ENCODE data around the gene PRR19.
"Not testable (repeated sequence)": the region's sequence is repeated elsewhere in the genome, so short reads cannot be mapped to it uniquely, and the experiment has no call there.

PRR19 gene, protein sequence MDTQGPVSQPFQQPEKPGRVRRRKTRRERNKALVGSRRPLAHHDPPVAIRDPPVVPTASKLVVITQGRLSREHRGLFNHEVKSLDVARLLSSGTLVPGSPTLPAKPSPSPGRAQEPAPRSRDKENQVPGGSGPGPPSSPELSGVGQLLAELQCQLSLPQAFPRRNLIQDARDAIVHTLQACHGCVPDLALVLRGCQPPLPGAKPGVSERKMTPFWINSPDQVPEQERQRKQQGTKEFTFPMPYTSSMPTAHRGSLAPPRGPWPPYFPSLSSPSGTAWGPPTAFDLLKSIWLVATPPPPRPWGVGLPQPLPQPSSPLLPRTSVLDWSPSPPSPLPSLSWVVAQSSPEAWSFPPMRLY

DNA sequence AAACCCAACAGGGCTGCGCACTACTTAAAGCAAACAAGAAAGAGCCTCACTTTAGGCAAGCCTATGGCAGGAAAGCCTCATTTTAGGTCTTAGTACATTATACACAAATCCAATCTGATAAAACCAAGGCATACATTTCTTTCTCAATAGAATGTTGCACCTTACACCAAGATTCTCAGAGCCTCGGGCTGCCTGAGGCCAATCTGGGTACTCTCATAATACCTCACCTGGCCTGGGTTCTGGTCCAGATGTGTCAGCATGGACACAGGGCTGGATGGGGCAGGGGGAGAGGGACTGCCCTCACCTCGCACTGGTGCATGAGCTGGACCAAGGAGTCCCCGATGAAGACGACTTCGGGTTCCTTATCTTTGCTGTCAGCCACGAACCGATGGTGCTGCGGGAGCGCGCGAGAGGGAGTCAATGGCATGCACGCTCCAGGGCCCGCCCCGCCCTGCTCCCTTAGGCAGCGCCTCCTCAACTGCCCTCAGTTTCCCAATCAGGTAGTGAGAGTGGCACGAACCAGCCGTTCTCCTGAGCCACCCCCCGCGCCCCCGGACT lies at the start of gene PRR19:
PRR19 (plus strand) TSS at position 487 of the 558 bp plus-strand sequence. CDS start 7,453 bp downstream, outside the sequence.
- no peak for DNase-seq

DNA sequence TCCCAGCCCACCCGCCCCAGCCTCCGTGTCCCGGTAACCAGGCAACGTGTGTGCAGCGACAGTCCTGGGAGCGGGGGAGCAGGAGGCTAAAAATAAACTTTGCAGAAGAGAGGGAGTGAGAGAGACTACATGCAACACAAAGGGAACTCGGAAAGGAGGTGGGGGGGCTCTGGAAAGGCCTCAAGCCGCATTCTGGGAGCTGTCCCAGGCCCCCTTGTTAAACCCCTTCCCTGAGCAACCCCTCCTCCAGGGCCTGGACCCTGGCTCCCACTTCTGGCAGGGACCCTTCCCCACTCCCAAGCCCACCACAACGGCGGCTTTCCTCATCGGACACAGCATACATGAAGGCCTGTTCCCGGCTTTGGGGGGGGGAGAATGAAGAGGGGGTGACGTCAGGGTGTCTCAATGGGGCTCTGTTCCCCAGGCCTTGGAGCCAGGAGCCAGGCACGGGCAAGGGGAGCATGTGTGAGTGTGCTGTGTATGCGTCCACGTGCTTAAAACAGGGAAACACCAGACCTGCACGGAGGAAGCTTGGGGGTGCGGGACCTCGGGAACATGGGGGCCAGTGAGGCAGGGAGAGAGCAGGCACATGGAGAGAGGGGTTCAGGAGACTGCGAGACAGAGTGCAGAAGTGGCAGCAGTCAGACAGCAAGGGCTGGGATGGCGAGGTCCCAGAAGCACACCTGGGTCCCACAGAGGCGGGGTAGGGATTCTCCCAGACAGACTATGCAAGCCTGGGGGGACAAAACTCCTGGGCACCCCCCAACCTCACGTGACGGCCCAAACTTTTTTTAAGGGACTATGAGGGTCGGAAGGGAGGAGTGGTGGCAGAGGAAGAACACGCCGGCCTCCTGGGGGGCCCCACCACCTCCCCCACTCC lies 49.3 kb upstream of the PRR19 start:
- DNase-seq = no peak

DNA sequence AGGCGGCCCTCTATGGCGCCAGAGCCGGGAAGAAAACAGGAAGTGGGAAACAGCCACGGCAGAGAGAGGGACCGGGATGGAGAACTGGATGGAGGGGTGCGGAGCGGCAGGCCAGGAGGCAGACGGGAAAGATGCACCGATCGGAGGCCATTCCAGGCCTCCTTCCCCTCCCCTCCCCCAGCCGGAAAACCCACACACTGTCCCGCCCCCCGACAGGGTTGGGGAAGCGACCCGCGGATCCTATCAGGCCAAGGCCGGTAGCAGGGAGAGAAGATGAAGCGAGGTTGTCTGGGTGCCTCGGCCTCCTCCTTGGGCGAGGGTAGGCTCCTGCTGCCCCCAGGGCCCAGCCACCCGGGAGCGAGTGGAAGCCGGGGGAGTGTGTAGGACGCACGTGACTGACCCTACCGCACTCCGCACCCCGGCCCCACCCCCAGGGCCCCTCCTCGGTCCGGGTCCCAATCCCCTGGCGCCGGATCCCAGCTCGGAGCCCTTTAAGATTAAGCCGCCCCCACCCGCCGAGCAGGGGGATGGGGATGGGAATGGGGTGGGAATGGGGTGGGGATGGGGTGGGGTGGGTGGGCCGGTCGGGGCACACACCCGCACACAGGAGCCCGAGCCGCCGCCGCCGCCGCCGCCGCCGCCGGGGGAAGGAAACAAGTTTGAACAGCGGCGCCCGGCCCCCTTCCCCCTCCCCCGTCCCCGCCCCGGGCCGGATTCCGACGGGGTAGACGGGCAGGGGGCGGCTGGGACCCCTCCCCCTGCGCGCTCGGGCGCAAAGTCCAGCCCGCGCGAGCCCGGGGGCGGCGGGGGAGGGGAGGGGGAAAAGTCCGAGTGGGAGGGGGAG lies 48.5 kb upstream of the PRR19 start:
- peak; percentile 63 for DNase-seq

DNA sequence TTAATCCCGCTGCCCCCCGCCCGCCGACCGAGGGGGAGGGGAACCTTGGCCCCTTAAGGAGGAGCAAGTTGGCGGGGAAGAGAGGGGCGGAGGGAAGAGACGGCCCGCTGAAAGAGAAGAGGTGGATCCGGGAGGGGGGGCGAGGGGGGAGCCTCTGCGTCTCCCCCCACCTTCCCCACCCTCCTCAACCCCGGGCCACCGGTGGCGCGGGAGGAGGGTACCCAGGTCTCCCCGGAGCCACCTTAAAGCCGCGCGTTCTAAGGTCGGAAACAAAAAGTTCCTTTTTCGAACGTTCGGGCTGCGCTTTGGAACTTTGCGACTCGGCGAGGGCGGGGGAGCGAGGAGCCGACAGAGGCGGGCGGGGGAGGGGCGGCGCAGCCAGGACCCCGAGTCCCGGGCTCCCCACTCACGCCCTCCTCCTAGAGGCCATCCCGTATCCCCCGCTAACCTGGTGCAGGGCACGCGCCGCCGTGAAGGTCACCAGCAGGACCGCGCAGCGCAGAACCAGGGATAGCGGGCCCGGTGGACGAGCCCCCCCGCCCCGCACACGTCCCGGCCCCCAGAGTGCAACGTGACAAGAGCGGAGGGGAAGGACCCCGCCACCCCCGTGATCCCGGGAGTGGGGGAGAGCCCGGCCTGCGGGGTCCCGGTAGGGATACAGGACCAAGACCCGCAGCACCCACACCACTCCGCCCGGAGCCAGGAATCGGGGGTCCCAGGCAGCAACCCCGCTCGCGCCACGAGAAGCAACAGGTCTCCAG lies 47.7 kb upstream of the PRR19 start:
- DNase-seq = peak; percentile 79

DNA sequence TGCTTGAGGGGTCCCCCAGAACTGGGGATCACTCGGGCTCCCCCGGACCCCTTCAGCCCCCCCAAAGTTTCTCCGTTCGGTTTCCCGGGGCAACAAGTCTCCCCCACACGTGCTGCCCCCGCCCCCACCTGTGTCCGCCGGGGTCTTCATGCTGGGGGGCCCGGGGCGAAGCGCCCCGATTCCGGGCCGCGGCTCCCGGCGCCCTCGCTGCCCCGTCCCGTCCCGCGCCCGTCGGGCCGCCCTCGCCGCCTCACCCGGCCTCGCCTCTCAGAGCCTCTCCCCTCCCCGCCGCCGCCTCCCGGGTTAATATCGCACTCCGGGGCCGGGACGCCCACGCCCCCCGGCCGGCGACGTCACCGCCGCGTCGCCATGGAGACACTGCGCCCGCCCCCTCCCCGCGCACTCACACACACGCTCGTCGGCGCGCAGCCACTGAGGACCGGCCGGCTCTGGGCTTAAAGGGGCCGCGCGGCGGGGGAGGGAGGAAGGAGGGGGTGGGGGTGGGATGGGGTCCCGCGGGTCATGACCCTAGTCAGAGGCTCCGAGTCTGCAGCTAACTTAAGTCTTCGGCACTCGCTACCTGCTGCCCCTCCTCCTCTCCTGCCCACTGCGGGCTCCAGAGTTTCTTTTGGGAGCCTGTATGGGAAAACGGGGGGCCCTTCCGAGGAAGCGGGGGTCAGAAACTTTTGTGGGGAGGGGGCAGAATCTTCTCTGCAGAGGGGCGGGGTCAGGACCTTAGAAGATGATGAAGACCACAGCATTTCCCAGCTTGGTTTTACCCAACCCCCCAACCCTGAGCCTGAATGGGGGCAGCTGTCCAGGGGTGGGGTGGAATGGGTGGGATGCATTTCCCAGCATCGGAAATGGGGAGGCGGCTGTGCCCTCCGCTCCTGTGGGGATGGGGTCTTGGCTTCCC lies 46.8 kb upstream of the PRR19 start, which contains the start of gene ERF:
ERF (minus strand) TSS at position 279 of the 916 bp plus-strand sequence; CDS start at position 150, 129 bp downstream.
- DNase-seq = peak; percentile 92

DNA sequence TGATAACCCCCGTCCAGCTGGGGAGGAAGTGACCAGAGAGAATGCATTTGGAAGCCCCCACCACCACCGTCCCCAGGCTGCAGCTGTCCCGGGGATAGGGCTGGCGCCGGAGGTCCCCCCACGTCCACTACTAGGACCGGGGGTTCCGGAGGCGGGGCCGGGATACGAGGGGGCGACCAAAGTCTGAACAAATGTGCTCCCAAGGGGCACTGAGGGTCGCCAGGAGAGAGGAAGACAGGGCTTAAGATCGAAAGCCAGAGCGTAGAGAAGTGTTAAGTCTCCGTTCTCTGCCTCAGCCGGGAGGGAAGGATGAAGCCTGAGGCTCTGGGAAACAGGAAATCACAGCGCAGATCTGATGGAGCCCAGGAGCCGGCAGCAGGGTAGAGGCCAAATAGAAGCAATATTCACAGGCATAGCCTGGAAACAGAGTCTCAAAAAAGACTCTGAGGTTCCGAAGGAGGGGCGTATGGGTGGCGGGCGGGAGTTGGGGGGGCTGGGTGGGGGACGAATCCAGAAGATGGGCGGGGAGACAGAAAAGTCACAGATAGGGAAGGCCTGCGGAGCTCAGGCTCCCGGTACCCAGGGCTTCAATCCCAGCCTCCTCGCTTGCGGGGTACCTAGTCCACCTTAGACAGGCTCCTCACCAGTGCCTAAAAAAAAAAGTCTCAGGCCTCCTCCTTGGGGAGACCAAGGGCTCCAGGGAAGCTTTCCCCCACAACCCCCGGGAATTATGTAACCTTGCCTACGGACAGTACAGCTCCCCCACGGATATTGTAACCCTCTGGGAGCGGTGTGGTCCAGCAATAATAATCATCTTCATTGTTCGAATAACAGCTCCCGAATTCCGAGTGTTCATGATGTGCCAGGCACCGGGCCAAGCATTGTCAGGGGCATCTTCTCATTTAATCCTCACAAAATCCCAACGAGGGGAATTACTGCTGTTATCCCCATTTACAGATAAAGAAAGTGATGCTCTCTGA lies 45.9 kb upstream of the PRR19 start:
- DNase-seq = no peak

DNA sequence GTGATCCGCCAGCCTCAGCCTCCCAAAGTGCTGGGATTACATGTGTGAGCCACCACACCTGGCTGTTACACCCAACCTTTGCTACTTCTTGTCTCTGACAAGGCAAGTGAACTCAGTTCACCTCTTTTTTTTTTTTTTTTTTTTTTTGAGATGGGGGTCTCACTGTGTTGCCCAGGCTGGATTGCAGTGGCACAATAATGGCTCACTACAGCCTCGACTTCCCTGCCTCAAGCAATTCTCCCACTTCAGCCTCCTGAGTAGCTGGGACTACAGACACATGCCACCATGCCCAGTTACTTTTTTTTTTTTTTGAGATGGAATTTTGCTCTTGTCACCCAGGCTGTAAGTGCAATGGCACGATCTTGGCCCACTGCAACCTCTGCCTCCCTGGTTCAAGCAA lies 44.1 kb upstream of the PRR19 start:
- DNase-seq = not testable (repeated sequence)

DNA sequence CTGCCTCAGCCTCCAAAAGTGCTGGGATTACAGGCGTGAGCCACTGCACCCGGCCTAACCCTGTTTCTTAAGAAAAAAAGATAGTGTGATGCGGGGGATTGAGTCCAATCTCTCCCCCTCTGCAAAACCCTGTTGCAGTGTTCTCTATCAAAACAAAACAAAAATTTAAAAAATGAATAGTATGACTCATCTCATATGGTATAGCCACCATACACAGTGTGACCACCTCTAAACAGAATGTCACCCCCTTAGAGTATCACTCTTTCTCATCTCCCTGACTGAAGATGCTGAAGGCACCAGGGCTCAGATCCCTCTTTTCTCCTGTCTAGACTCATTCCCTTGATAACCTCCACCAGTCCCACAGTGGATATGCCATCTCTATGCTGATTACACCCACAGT lies 40.2 kb upstream of the PRR19 start:
- DNase-seq = no peak

DNA sequence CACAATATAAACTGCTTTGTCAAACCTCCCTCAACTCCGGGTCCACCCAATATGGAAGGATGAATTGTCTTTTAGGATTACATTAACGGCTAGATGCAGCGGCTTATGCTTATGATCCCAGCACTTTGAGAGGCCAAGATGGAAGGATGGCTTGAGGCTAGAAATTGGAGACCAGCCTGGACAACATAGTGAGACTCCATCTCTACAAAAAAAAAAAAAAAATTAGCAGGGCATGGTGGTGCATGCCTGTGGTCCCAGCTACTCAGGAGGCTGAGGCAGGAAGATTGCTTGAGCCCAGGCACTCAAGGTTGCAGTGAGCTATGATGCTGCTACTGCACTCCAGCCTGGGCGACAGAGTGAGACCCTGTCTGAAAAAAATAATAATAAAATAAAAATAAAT lies 35.8 kb upstream of the PRR19 start:
- DNase-seq = not testable (repeated sequence)

DNA sequence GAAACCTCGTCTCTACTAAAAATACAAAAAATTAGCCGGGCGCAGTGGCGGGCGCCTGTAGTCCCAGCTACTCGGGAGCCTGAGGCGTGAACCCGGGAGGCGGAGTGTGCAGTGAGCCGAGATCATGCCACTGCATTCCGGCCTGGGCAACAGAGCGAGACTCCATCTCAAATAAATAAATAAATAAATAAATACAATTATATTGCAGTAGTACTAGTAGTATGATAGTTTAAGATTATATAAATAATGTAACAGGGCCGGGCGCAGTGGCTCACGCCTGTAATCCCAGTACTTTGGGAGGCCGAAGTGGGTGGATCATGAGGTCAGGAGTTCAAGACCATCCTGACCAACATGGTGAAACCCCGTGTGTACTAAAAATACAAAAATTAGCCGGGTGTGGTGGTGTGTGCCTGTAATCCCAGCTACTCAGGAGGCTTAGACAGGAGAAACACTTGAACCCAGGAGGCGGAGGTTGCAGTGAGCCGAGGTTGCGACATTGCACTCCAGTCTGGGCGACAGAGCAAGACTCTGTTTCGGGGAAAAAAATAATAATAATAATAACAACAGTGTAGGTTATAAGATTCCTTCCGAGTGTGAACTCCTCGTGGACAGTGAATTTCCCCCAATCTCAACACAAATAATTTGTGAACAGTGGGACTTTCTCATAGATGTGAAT lies 34.9 kb upstream of the PRR19 start:
- not testable (repeated sequence) for DNase-seq

DNA sequence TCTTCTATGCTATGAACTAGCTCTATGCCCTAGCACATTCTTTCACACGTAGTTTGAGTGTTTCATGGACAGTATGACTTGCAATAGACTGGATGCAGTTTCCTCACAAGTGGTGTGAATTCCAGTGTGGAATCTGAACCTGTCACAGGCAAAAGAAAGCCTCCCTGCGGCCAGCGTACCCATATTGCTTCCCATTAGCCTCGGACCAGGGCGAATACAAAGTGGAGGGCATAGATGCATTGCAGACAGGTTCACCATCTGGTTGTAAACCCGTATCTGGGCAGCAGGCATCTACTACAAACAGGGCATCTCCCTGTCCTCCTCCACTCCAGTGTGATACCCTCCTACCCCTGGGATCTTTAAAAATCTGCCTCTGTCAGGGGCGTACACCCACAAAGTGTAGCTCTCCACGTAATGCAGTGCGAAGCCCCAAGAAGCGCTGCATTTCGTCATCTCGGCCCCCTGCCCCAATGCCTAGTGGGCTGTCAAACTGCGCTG lies 34.2 kb upstream of the PRR19 start:
- DNase-seq = no peak

DNA sequence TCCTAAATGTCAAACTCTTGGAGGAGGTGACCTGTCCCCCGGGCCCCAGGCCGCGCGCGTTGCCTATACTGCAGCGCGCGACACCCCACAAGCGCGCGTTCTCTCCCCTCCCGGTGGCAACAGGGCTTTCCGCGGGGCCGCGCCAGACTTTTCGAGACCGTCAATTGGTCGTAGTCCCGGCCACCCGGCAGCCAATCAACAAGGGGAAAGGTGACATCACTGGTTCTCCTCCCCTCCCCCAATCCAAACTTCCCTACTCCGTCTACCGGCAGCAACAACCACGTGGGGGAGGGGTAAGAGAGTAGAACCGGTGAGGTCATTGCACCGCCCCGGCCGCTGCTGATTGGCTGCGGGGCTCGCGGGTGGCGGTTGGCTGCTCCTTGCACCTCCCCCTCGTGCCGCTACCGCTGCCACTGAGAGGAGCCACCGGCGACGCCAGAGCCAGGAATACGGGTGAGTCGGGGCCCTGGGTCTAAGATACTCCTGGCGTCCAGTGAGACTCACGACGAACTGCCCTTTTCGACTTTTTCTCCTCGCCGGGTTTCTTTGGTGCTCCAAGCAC lies 33.7 kb upstream of the PRR19 start:
- peak; percentile 96 for DNase-seq

DNA sequence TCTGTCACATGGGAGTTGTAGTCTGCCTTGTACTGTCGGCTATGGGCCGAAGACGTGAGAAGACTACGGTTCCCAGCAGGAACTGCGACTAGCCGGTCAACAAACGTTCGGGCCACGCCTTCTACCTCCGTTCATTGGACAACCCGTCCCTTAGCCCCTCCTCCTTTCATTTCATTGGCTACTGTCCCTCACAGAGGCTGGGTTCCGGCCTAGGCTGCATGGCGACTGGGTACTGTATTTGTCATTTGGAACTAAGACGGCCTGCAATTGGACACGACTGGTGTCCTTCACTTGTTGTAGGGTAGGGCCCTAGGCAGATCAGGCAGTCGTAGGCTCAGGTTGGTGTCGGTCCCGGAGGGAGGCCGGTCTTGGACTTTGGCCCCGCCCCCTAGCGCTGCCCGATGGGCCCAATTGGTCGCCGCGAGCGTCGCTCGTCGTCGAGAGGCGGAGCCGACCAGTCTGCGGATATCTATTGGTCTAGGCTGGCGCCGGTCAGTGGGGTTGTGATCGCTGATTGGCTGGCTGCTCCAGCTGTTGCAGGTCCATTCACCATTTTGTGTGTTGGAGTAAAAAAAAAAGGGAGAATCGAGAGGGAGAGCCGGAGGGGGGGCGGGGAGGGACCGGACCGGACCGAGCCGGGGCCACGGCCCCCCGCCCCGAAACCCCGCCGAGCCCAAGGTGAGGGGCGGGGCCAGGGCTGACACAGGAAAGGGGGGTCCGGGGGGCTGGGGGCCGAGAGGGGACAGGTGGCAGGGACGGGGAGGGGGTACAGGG lies 33.0 kb upstream of the PRR19 start, which contains the start of gene CIC:
CIC (plus strand) TSS at position 549 of the 774 bp plus-strand sequence. CDS start 2,532 bp downstream, outside the sequence.
- peak; percentile 99 for DNase-seq

DNA sequence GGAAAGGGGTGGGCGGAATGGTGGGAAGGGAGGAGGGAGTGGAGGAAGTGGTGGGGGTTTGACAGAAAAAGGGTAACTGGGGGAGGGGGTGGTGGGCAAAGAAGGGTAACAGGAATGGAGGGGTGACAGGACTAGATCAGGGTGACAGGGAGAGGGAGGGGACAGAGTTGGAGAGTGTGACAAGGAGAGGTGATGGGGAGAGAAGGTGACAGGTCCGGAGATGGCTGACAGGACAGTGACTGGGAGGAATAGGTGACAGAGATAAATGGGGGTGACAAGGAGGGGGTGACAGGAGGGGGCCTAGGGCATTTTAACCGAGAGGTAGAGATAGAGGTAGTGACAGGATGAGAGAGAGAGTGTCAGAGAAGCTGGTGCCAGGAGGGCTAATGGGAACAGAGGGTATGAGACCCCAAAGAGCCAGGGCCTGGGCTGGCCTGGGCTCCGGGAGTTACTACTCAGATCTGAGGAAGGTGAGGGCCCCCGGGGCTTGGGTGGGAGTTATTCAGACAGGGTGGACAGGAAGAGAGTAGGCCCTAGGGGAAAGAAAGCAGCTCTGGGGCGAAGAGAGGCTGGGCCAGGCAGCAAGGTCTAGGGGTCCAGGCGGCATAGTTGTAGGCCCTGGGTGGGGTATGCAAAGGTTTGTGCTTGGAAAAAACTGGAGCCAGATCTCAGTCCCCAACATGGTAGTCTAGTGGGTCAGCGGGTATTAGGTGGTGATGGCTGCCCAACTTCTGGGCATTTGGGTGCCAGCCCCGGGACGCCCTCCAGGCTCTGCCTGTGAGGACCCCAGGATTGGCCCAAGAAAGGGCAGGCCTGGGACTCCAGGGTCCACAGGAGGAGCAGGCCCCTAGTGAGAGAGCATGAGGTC lies 32.2 kb upstream of the PRR19 start:
- DNase-seq = peak; percentile 18

DNA sequence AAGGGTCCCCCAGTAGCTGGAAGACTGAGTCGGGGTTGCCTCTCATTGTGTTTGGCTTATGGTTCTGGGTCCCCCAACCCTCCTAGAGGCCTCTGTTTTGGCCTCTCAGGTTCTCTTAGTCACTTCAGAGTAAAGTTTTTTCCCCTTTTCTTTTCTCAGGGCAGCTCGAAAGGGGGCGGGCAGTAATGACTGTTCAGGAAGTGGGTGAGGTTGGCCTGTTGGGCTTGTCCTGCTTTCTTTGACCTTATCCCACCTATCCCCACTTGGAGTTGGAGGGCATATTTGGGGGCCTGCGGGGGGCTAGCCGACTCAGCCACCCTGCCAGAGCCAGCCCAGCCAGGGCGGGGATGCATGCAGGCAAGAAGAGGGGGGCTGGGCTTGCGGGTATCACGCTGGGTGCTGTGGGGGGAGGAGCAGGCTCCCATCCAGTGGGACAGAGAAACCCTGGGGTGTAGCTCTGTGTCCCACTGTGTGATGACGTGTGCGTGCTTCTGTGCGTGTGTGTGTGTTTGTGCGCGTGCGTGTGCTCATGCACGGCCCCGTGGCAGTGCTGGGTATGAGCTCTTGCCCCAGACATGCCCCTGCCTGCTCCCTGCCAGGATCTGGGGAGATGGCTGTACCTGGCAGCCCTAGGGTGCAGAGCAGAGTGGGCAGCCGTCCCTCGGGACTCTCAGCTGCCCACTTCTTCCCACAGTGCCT lies 31.4 kb upstream of the PRR19 start:
- DNase-seq = peak; percentile 50

DNA sequence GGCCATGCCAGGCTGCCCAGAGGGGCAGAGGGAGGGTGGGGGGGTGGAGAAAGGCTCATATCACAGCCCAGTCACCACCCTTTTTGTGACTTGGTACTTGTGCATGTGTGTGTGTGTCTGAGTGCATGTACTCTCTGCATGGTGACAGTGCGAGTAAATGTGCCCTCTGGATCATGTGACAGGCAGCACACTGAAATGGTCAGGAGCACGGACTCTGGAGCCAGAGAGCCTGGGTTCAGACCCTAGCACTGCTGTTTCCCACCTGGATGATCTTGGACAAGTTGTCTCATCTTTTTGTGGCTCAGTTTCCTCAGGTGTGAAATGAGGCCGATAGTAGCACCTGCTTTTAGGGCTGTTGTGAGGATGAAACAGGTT lies 30.9 kb upstream of the PRR19 start:
- no peak for DNase-seq
